Activated CD4-positive, alpha-beta T cell treated with anti-CD3 and anti-CD28 coated beads, Interleukin-2, Interleukin-6, amounts not matched to agents 100 ng/mL and 50 ng/mL, durations not matched to agents 16 hours and 8 hours (primary cell): Measurements from ENCODE around the gene SEMA3G.

ENCODE experiments used
- DNase-seq: peaks from one replicate; pipeline ENCODE4 v3.0.0-alpha.2; 2020

The SEMA3G gene

GRCh38 chr3:52407779-52408178 is 37.1 kb downstream of the SEMA3G start:
- no peak for DNase-seq

GRCh38 chr3:52406791-52407510 is 38.0 kb downstream of the SEMA3G start:
- DNase-seq: no peak

- no peak for DNase-seq
Observed at GRCh38 chr3:52406231-52406661, 38.7 kb downstream of the SEMA3G start.

- DNase-seq: no peak
Observed at GRCh38 chr3:52405601-52406110, 39.2 kb downstream of the SEMA3G start.

GRCh38 chr3:52405066-52405465 is 39.8 kb downstream of the SEMA3G start:
- no peak for DNase-seq

GRCh38 chr3:52404391-52404790 is 40.5 kb downstream of the SEMA3G start:
- DNase-seq: no peak

- no peak for DNase-seq
Observed at GRCh38 chr3:52403955-52404354, 40.9 kb downstream of the SEMA3G start.

- DNase-seq: no peak
Observed at GRCh38 chr3:52403271-52403841, 41.5 kb downstream of the SEMA3G start.

GRCh38 chr3:52402706-52403270 is 42.1 kb downstream of the SEMA3G start:
- no peak for DNase-seq

- no peak for DNase-seq
Observed at GRCh38 chr3:52402101-52402521, 42.8 kb downstream of the SEMA3G start.

GRCh38 chr3:52401551-52401950 is 43.4 kb downstream of the SEMA3G start:
- DNase-seq: no peak

- DNase-seq: no peak
Observed at GRCh38 chr3:52401021-52401420, 43.9 kb downstream of the SEMA3G start.

GRCh38 chr3:52400275-52400793 is 44.6 kb downstream of the SEMA3G start:
- no peak for DNase-seq

GRCh38 chr3:52399593-52399992 is 45.3 kb downstream of the SEMA3G start:
- no peak for DNase-seq

GRCh38 chr3:52399131-52399530 is 45.8 kb downstream of the SEMA3G start:
- no peak for DNase-seq

GRCh38 chr3:52398670-52399081 is 46.2 kb downstream of the SEMA3G start:
- DNase-seq: no peak

- no peak for DNase-seq
Observed at GRCh38 chr3:52397676-52398399, 47.1 kb downstream of the SEMA3G start.

- no peak for DNase-seq
Observed at GRCh38 chr3:52396907-52397591, 47.9 kb downstream of the SEMA3G start.

GRCh38 chr3:52396011-52396906 is 48.6 kb downstream of the SEMA3G start:
- no peak for DNase-seq

GRCh38 chr3:52395503-52395865 is 49.4 kb downstream of the SEMA3G start:
- DNase-seq: no peak

GRCh38 chr3:52394751-52395502 is 50.0 kb downstream of the SEMA3G start:
- no peak for DNase-seq
